WERI-Rb-1 (cell line): ENCODE results near the gene MAP3K19.

Experiments
- DNase-seq: peaks from one replicate; pipeline ENCODE4 v3.0.0-alpha.2; 2020
- H3K27ac ChIP-seq: fragments of 250-450 bp; sonication (Bioruptor Pico); 2 replicates; pipeline ENCODE4 v1.5.1; 2020; ENCODE audit warnings: mild to moderate bottlenecking, moderate library complexity
- H3K27me3 ChIP-seq: fragments of 250-450 bp; sonication (Bioruptor Pico); 2 replicates; pipeline ENCODE4 v1.5.1; 2021; ENCODE audit warnings: mild to moderate bottlenecking, low read depth, moderate library complexity; ENCODE audit not compliant: insufficient read depth, severe bottlenecking
- H3K36me3 ChIP-seq: fragments of 250-450 bp; sonication (Bioruptor Pico); 2 replicates; pipeline ENCODE4 v1.5.1; 2020; ENCODE audit warnings: mild to moderate bottlenecking, moderate library complexity
- H3K4me3 ChIP-seq: 2 replicates; pipeline ENCODE4 v1.5.1; 2011; ENCODE audit warnings: low read depth, mild to moderate bottlenecking, control low read depth, low read length
- H3K9me3 ChIP-seq: fragments of 250-450 bp; sonication (Bioruptor Pico); 2 replicates; pipeline ENCODE4 v1.5.1; 2021; ENCODE audit warnings: mild to moderate bottlenecking, moderate library complexity; ENCODE audit not compliant: severe bottlenecking
- TF ChIP-seq, protein P1 (sequence below): IDR thresholded peaks from 2 replicates; pipeline ENCODE4 v1.5.1; 2011; ENCODE audit warnings: low read depth, mild to moderate bottlenecking, control low read depth, inconsistent platforms, low read length

The MAP3K19 gene

DNA sequence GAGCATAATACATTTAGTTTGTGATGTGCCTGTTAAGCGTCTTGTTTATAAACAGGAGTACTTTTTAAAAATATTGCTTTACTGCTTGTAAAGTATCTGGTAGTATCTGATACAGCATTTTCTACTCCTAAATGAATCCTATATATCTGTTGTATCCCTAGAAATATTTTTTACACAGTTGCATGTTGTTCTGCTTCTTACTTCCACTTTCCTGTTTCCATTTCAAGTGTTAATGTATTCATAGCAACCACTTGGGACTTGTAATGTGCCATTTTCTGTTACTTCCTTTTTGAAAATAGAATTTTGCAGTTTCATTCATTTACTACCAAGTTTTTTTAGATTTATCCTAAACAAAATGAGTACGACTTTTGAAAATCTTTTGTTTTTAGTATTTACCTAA, 103.7 kb downstream of the MAP3K19 start:
- Histone ChIP-seq H3K4me3 (no peak overlapping the region), H3K27me3 (no peaks in the 10 kb centered on the region), H3K27ac (no peak overlapping the region), H3K9me3 (no peaks in the 10 kb centered on the region), H3K36me3 (peaks cover 69% of the 10 kb centered on the region)
- TF ChIP-seq, protein P1, sequence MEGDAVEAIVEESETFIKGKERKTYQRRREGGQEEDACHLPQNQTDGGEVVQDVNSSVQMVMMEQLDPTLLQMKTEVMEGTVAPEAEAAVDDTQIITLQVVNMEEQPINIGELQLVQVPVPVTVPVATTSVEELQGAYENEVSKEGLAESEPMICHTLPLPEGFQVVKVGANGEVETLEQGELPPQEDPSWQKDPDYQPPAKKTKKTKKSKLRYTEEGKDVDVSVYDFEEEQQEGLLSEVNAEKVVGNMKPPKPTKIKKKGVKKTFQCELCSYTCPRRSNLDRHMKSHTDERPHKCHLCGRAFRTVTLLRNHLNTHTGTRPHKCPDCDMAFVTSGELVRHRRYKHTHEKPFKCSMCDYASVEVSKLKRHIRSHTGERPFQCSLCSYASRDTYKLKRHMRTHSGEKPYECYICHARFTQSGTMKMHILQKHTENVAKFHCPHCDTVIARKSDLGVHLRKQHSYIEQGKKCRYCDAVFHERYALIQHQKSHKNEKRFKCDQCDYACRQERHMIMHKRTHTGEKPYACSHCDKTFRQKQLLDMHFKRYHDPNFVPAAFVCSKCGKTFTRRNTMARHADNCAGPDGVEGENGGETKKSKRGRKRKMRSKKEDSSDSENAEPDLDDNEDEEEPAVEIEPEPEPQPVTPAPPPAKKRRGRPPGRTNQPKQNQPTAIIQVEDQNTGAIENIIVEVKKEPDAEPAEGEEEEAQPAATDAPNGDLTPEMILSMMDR = no peak
- DNase-seq = no peak

DNA sequence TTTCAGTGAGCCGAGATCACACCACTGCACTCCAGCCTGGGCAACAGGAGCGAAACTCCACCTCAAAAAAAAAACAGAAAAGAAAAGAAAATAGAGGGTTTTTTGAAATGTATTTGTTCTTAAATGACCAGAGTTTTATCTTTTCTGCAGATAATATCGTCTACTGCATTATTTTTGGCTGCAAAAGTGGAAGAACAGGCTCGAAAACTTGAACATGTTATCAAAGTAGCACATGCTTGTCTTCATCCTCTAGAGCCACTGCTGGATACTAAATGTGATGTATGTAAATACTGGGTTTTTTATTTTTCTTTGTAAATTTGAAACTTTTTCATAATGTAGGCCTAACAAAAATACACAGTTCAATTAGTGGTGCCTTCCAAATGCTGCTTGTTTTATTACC, 110.6 kb downstream of the MAP3K19 start:
- H3K36me3 ChIP-seq = peaks cover 49% of the 10 kb centered on the region
- DNase-seq = no peak
- no peak overlapping the region for H3K4me3 ChIP-seq
- no peaks in the 10 kb centered on the region for H3K9me3 ChIP-seq
- H3K27ac ChIP-seq = no peak overlapping the region
- no peaks in the 10 kb centered on the region for H3K27me3 ChIP-seq
- TF ChIP-seq, protein P1 = no peak

DNA sequence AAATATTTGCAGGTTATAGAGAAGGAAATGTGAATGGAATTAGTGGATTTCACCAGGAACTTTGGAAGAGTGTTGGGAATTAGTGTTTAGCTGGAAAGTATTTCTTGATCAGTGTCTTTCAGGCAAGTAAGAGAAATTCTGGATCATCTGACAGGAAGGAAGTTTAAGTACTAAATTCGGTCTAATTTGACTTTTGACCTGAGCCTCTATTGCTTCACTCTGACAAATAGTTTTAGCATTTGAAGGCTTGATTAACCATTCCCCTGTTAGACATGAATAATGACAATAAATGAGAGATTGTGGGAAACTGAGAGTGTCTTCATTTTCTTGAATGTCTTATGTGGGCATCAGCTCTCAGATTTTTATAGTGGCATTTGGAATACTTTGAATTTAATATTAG, 112.6 kb downstream of the MAP3K19 start:
- Histone ChIP-seq H3K27ac (no peak overlapping the region), H3K27me3 (no peaks in the 10 kb centered on the region), H3K36me3 (peaks cover 29% of the 10 kb centered on the region), H3K4me3 (no peak overlapping the region), H3K9me3 (no peaks in the 10 kb centered on the region)
- TF ChIP-seq, protein P1 = no peak
- no peak for DNase-seq

DNA sequence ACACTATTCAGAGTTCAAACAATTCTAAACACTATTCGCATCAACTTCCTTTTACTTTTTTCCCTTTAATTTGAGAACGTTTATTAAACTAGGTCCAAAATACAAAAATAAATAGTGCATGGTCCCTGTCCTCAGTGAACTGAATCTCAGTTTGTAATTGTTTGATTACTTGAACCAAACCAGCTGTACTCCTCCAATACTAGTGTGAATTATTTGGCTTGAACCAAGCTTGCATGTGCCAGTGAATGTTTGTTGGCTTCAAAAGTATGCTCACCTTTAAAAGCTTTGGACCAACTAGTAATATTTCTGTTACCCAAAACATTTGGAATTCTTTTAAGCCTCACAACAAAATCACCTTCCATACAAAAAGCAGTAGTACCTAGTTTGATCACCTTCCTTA, 113.1 kb downstream of the MAP3K19 start:
- TF ChIP-seq, protein P1 = no peak
- no peak overlapping the region for H3K27ac ChIP-seq

DNA sequence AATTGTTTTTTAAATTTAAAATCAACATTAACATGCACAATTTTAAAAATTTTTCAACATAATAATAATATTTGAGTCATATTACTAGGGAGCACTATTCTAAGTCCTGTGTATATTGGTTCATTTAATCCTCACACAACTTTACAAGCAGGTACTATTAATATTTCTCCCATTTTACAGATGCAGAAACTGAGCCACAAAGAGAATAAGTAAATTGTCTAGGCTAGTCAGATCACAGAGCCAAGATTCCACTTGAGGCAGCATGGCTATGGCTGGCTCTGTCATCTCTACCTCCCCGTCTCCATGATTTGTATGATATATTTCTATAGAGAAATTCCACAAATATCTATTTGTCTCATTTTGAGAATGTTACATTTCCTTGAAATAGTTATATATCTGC, 113.5 kb downstream of the MAP3K19 start:
- no peak overlapping the region for H3K27ac ChIP-seq
- TF ChIP-seq, protein P1 = no peak
- no peak for DNase-seq
- no peak overlapping the region for H3K4me3 ChIP-seq
- no peaks in the 10 kb centered on the region for H3K27me3 ChIP-seq
- no peaks in the 10 kb centered on the region for H3K9me3 ChIP-seq
- peaks cover 22% of the 10 kb centered on the region for H3K36me3 ChIP-seq

More for the DNA sequence above, 113.1 kb downstream of the MAP3K19 start:
- H3K36me3 ChIP-seq = peaks cover 26% of the 10 kb centered on the region
- no peak overlapping the region for H3K4me3 ChIP-seq
- H3K27me3 ChIP-seq = no peaks in the 10 kb centered on the region
- no peak for DNase-seq
- no peaks in the 10 kb centered on the region for H3K9me3 ChIP-seq

DNA sequence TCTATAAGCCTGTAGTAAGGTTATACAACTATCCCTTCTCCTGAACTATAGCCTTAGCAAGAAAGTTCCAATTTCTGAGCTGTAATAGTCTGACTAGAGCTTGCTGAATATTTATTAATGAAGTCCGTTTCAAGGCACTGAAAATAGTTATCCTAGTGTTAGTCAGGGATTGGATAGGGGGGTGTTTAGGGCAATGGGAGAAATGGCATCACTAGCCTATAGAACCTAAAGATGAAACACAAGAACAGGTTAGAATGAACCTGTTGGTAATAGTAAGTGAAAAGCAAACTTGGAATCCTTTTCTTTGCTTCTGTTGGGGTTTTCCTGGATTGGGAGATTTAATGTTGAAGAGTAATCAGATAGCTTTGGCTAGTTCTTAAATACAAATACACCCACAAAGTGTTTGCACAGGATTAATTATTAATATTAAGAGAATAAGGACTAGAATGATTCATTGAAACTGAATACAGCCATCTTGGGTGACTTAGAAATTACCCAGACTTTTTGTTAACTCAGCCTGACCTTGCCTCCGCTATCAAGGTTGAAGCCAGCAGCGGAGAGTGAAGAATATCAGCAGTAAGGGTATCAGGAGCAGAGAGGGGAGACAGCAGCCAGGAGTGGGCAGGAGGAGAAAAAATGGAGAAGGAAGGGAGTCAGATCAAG, 114.3 kb downstream of the MAP3K19 start:
- TF ChIP-seq, protein P1 = no peak
- H3K4me3 ChIP-seq = no peak overlapping the region
- H3K9me3 ChIP-seq = no peaks in the 10 kb centered on the region
- no peak overlapping the region for H3K27ac ChIP-seq
- H3K27me3 ChIP-seq = no peaks in the 10 kb centered on the region
- no peak for DNase-seq
- H3K36me3 ChIP-seq = peaks cover 14% of the 10 kb centered on the region
